H9 (cell line): ENCODE data around the gene USP44. TPM values are rescaled to one million over a fixed set of nuclear protein-coding genes. Genes with fewer than 3 reads are reported as not detected.

ENCODE experiments used
- DNase-seq: peaks from one replicate; pipeline ENCODE4 v3.0.0-alpha.2; 2017
- H2AFZ ChIP-seq: one replicate; pipeline ENCODE4 v1.6.1; 2013; ENCODE audit warnings: mild to moderate bottlenecking, low read length, control low read depth, moderate library complexity
- H2AK5ac ChIP-seq: 2 replicates; pipeline ENCODE4 v1.6.1; 2013; ENCODE audit warnings: low read length, control low read depth, mixed read lengths; ENCODE audit not compliant: insufficient read length
- H2BK120ac ChIP-seq: one replicate; pipeline ENCODE4 v1.6.1; 2013; ENCODE audit warnings: low read depth, mild to moderate bottlenecking, low read length, control low read depth, inconsistent platforms; ENCODE audit not compliant: poor library complexity, severe bottlenecking
- H2BK12ac ChIP-seq: 2 replicates; pipeline ENCODE4 v1.6.1; 2013; ENCODE audit warnings: low read length, control low read depth, mixed read lengths, low read depth; ENCODE audit not compliant: insufficient read length
- H2BK15ac ChIP-seq: 2 replicates; pipeline ENCODE4 v1.6.1; 2013; ENCODE audit warnings: low read depth, low read length, control low read depth
- H2BK20ac ChIP-seq: one replicate; pipeline ENCODE4 v1.6.1; 2013; ENCODE audit warnings: low read depth, mild to moderate bottlenecking, low read length, control low read depth, inconsistent platforms; ENCODE audit not compliant: poor library complexity, severe bottlenecking
- H2BK5ac ChIP-seq: 2 replicates; pipeline ENCODE4 v1.6.1; 2013; ENCODE audit warnings: low read length, control low read depth, mixed read lengths; ENCODE audit not compliant: insufficient read length
- H3K14ac ChIP-seq: 2 replicates; pipeline ENCODE4 v1.6.1; 2013; ENCODE audit warnings: low read length, control low read depth; ENCODE audit not compliant: insufficient read depth
- H3K18ac ChIP-seq: 2 replicates; pipeline ENCODE4 v1.6.1; 2013; ENCODE audit warnings: low read depth, mild to moderate bottlenecking, mixed read lengths, low read length, control low read depth; ENCODE audit not compliant: insufficient read length
- H3K23ac ChIP-seq: 2 replicates; pipeline ENCODE4 v1.6.1; 2013; ENCODE audit warnings: low read length, control low read depth, mixed read lengths, low read depth; ENCODE audit not compliant: insufficient read length
- H3K23me2 ChIP-seq: 2 replicates; pipeline ENCODE4 v1.6.1; 2013; ENCODE audit warnings: low read depth, mild to moderate bottlenecking, mixed read lengths, low read length, control low read depth; ENCODE audit not compliant: insufficient read length, poor library complexity, severe bottlenecking
- H3K27ac ChIP-seq: 2 replicates; pipeline ENCODE4 v1.5.1; 2013; ENCODE audit warnings: low read length, control low read depth, mixed read lengths, low read depth; ENCODE audit not compliant: insufficient read length
- H3K27me3 ChIP-seq: 2 replicates; pipeline ENCODE4 v1.6.1; 2013; ENCODE audit warnings: low read length, control low read depth, inconsistent platforms; ENCODE audit not compliant: insufficient read depth
- H3K4ac ChIP-seq: 2 replicates; pipeline ENCODE4 v1.6.1; 2013; ENCODE audit warnings: low read depth, mild to moderate bottlenecking, control low read depth, inconsistent platforms, low read length, moderate library complexity
- H3K4me1 ChIP-seq: 2 replicates; pipeline ENCODE4 v1.6.1; 2013; ENCODE audit warnings: low read length, control low read depth, inconsistent platforms; ENCODE audit not compliant: insufficient read depth
- H3K4me2 ChIP-seq: 2 replicates; pipeline ENCODE4 v1.6.1; 2013; ENCODE audit warnings: low read length, control low read depth, mixed read lengths; ENCODE audit not compliant: insufficient read length, insufficient read depth
- H3K56ac ChIP-seq: 2 replicates; pipeline ENCODE4 v1.6.1; 2013; ENCODE audit warnings: low read depth, mild to moderate bottlenecking, mixed read lengths, low read length, control low read depth; ENCODE audit not compliant: insufficient read length
- H3K79me1 ChIP-seq: 2 replicates; pipeline ENCODE4 v1.6.1; 2013; ENCODE audit warnings: low read depth, mild to moderate bottlenecking, moderate library complexity, low read length, control low read depth, inconsistent platforms; ENCODE audit not compliant: insufficient read depth, poor library complexity, severe bottlenecking
- H3K79me2 ChIP-seq: 2 replicates; pipeline ENCODE4 v1.6.1; 2013; ENCODE audit warnings: low read length, control low read depth, inconsistent platforms; ENCODE audit not compliant: insufficient read depth
- H3K9ac ChIP-seq: 2 replicates; pipeline ENCODE4 v1.6.1; 2013; ENCODE audit warnings: low read length, control low read depth, mixed read lengths; ENCODE audit not compliant: insufficient read length; ENCODE audit errors: extremely low read depth
- H3K9me3 ChIP-seq: one replicate; pipeline ENCODE4 v1.6.1; 2013; ENCODE audit warnings: low read depth, low read length, inconsistent platforms; ENCODE audit not compliant: control insufficient read depth
- H3T11ph ChIP-seq: one replicate; pipeline ENCODE4 v1.6.1; 2013; ENCODE audit warnings: mild to moderate bottlenecking, low read length, control low read depth, inconsistent platforms
- H4K20me1 ChIP-seq: one replicate; pipeline ENCODE4 v1.6.1; 2013; ENCODE audit not compliant: control insufficient read depth, insufficient read length, insufficient read depth
- H4K5ac ChIP-seq: 2 replicates; pipeline ENCODE4 v1.6.1; 2013; ENCODE audit warnings: low read depth, mild to moderate bottlenecking, mixed read lengths, low read length, control low read depth; ENCODE audit not compliant: insufficient read length
- H4K8ac ChIP-seq: replicated peaks from 2 replicates; pipeline ENCODE4 v1.6.1; 2013; ENCODE audit warnings: low read length, control low read depth, mixed read lengths, low read depth; ENCODE audit not compliant: insufficient read length
- H4K91ac ChIP-seq: 2 replicates; pipeline ENCODE4 v1.6.1; 2013; ENCODE audit warnings: low read depth, mild to moderate bottlenecking, moderate library complexity, mixed read lengths, low read length, control low read depth; ENCODE audit not compliant: insufficient read length
- H3K27ac Mint-ChIP-seq, 3 experiments: 2 replicates in 2 of 3; 3 replicates in 1 of 3; pipeline ENCODE4 v1.8.0; 2020 to 2021; ENCODE audit warnings: mixed read lengths in 3 of 3, mild to moderate bottlenecking in 1 of 3, moderate library complexity in 1 of 3
- H3K27me3 Mint-ChIP-seq: 2 replicates; pipeline ENCODE4 v1.8.0; 2021; ENCODE audit warnings: low read depth, mild to moderate bottlenecking, moderate library complexity, mixed read lengths
- H3K36me3 Mint-ChIP-seq, 3 experiments: 2 replicates in 2 of 3; 3 replicates in 1 of 3; pipeline ENCODE4 v1.8.0; 2020 to 2021; ENCODE audit warnings: low read depth in 3 of 3, mixed read lengths in 3 of 3; ENCODE audit not compliant: insufficient read depth in 1 of 3
- H3K4me1 Mint-ChIP-seq, 2 experiments: 2 replicates each; pipeline ENCODE4 v1.8.0; 2020; ENCODE audit warnings: mixed read lengths in 2 of 2
- H3K4me3 Mint-ChIP-seq, 2 experiments: 2 replicates in 1 of 2; 3 replicates in 1 of 2; pipeline ENCODE4 v1.8.0; 2020 to 2021; ENCODE audit warnings: mild to moderate bottlenecking in 2 of 2, mixed read lengths in 2 of 2, moderate library complexity in 1 of 2
- H3K9me3 Mint-ChIP-seq, 2 experiments: 2 replicates in 1 of 2; 3 replicates in 1 of 2; pipeline ENCODE4 v1.8.0; 2020; ENCODE audit warnings: mild to moderate bottlenecking in 2 of 2, mixed read lengths in 2 of 2, moderate library complexity in 1 of 2
- CTCF ChIP-seq: fragments of 200-600 bp; sonication (generic); conservative IDR thresholded peaks from 3 replicates; pipeline ENCODE4 v1.8.0; 2021; ENCODE audit warnings: antibody characterized with exemption, mild to moderate bottlenecking
- total RNA-seq: library from RNA; stranded (reverse); gene quantifications from 2 replicates; pipeline ENCODE4 v1.2.1, GENCODE V29; 2021

USP44 gene
- total RNA-seq, 1 experiment from 2014 or later, result 185 TPM

GRCh38 chr12:95518944-95519343 is 32.3 kb downstream of the USP44 start:
- no peak overlapping the region for H3K56ac ChIP-seq
- no peak overlapping the region for H3T11ph ChIP-seq
- H3K4me1 Mint-ChIP-seq, result peaks cover 0 to 6% of the 10 kb centered on the region in 2 experiments; a peak in 2 of 4 replicates
- no peak overlapping the region for H2BK5ac ChIP-seq
- no peaks in the 10 kb centered on the region for H3K79me1 ChIP-seq
- no peaks in the 10 kb centered on the region for H3K9me3 Mint-ChIP-seq
- H4K91ac ChIP-seq, result no peak overlapping the region
- H3K23me2 ChIP-seq, result no peaks in the 10 kb centered on the region
- DNase-seq, result no peak
- peaks cover 2% of the 10 kb centered on the region; the same call in 1 of the 2 replicates for H3K4me1 ChIP-seq
- no peak overlapping the region for H2AFZ ChIP-seq
- TF ChIP-seq CTCF, result no peak
- no peak overlapping the region for H3K9ac ChIP-seq
- H2BK20ac ChIP-seq, result no peak overlapping the region
- H3K14ac ChIP-seq, result no peak overlapping the region
- no peaks in the 10 kb centered on the region for H3K9me3 ChIP-seq
- peaks cover 43 to 84% (median 56%) of the 10 kb centered on the region in 3 experiments for H3K36me3 Mint-ChIP-seq
- no peak overlapping the region for H3K18ac ChIP-seq
- H4K5ac ChIP-seq, result no peak overlapping the region
- no peak overlapping the region for H3K4ac ChIP-seq
- no peak overlapping the region for H2AK5ac ChIP-seq
- H3K27ac ChIP-seq, result no peak overlapping the region
- H3K27me3 ChIP-seq, result no peaks in the 10 kb centered on the region
- H2BK120ac ChIP-seq, result no peak overlapping the region
- no peaks in the 10 kb centered on the region for H3K27me3 Mint-ChIP-seq
- no peak overlapping the region for H3K4me3 Mint-ChIP-seq
- no peak overlapping the region for H3K27ac Mint-ChIP-seq
- no peaks in the 10 kb centered on the region; the same call in 1 of the 2 replicates for H3K79me2 ChIP-seq
- no peak overlapping the region for H2BK12ac ChIP-seq
- H2BK15ac ChIP-seq, result no peak overlapping the region
- no peak overlapping the region for H4K8ac ChIP-seq
- no peaks in the 10 kb centered on the region for H4K20me1 ChIP-seq
- H3K23ac ChIP-seq, result no peak overlapping the region
- H3K4me2 ChIP-seq, result no peak overlapping the region
